GM19043 (cell line): ENCODE results near the gene SLC36A1.
"Not testable (repeated sequence)": the region's sequence is repeated elsewhere in the genome, so short reads cannot be mapped to it uniquely, and the experiment has no call there.

Experiments used
- ATAC-seq: cut with Tn5 transposase; IDR thresholded peaks from one replicate; pipeline ENCODE4 v1.9.1; 2021; ENCODE audit warnings: low read depth; ENCODE audit not compliant: unreplicated experiment

SLC36A1 gene

GRCh38 chr5:151447174-151448037 lies at the start of gene SLC36A1:
SLC36A1 (plus strand) TSS chr5:151447603; CDS start chr5:151458793, 11,190 bp downstream.
- ATAC-seq: peak; percentile 79

GRCh38 chr5:151405334-151406160 lies 41.9 kb upstream of the SLC36A1 start:
- no peak for ATAC-seq

- no peak for ATAC-seq
Measured at GRCh38 chr5:151406322-151406947, 41.0 kb upstream of the SLC36A1 start.

- no peak for ATAC-seq
Measured at GRCh38 chr5:151408591-151409230, 38.7 kb upstream of the SLC36A1 start.

GRCh38 chr5:151413800-151414199 lies 33.6 kb upstream of the SLC36A1 start:
- no peak for ATAC-seq

- ATAC-seq: no peak
Measured at GRCh38 chr5:151414536-151414935, 32.9 kb upstream of the SLC36A1 start.

- ATAC-seq: no peak
Measured at GRCh38 chr5:151417712-151418111, 29.7 kb upstream of the SLC36A1 start.

- ATAC-seq: no peak
Measured at GRCh38 chr5:151420127-151420526, 27.3 kb upstream of the SLC36A1 start.

- no peak for ATAC-seq
Measured at GRCh38 chr5:151424892-151425523, 22.4 kb upstream of the SLC36A1 start.

- not testable (repeated sequence) for ATAC-seq
Measured at GRCh38 chr5:151426347-151426746, 21.1 kb upstream of the SLC36A1 start.

- peak; percentile 97 for ATAC-seq
Measured at GRCh38 chr5:151427258-151427657, 20.1 kb upstream of the SLC36A1 start.

GRCh38 chr5:151430731-151431130 lies 16.7 kb upstream of the SLC36A1 start:
- ATAC-seq: no peak

- no peak for ATAC-seq
Measured at GRCh38 chr5:151431666-151432065, 15.7 kb upstream of the SLC36A1 start.

- ATAC-seq: no peak
Measured at GRCh38 chr5:151432210-151432609, 15.2 kb upstream of the SLC36A1 start.

- ATAC-seq: no peak
Measured at GRCh38 chr5:151434570-151435237, 12.7 kb upstream of the SLC36A1 start.

GRCh38 chr5:151448038-151448985 lies 909 bp downstream of the SLC36A1 start:
- peak; percentile 14 for ATAC-seq

GRCh38 chr5:151449297-151449696 lies 1.9 kb downstream of the SLC36A1 start:
- no peak for ATAC-seq

- ATAC-seq: no peak
Measured at GRCh38 chr5:151449839-151450238, 2.4 kb downstream of the SLC36A1 start.
